Stomach (tissue), 9 donors: ENCODE results near the gene POC1B. TPM values are rescaled to one million over a fixed set of nuclear protein-coding genes. Genes with fewer than 3 reads are reported as not detected.

ENCODE experiments used
- DNase-seq, 2 donors: peaks; one replicate each; pipeline versions ENCODE4 v3.0.0 to v3.0.0-alpha.2; 2013 to 2019
- H3K27ac ChIP-seq, 5 donors: fragments of 200-600 bp in 4 of 5; sonication (generic) in 4 of 5; one replicate each; pipeline ENCODE4 v1.5.1; 2013 to 2019; ENCODE audit warnings: mild to moderate bottlenecking in 1 of 5, moderate library complexity in 1 of 5
- H3K27me3 ChIP-seq, 3 donors: fragments of 200-600 bp; sonication (generic); one replicate each; pipeline ENCODE4 v1.5.1; 2017 to 2019; ENCODE audit warnings: mixed run types in 1 of 3
- H3K36me3 ChIP-seq, 4 donors: fragments of 200-600 bp; sonication (generic); 1 replicate in 3 of 4; 2 replicates in 1 of 4; pipeline ENCODE4 v1.5.1; 2016 to 2019
- H3K4me1 ChIP-seq, 4 donors: fragments of 200-600 bp; sonication (generic); one replicate each; pipeline ENCODE4 v1.5.1; 2016 to 2019
- H3K4me3 ChIP-seq, 4 donors: fragments of 200-600 bp; sonication (generic) in 3 of 4; one replicate each; pipeline ENCODE4 v1.5.1; 2016 to 2019; ENCODE audit warnings: mild to moderate bottlenecking in 1 of 4
- H3K9me3 ChIP-seq, 4 donors: fragments of 200-600 bp; sonication (generic); one replicate each; pipeline ENCODE4 v1.5.1; 2016 to 2019
- CTCF ChIP-seq, 7 experiments: fragments of 450-650 bp in 4 of 7; fragments of 200-600 bp in 3 of 7; sonication (generic) in 3 of 7; IDR thresholded peaks; one replicate each; pipeline ENCODE4 v1.5.1; 2016 to 2019; ENCODE audit warnings: antibody characterized with exemption in 7 of 7, control low read depth in 2 of 7, mild to moderate bottlenecking in 1 of 7
- EP300 ChIP-seq: sonication (generic); formaldehyde crosslinking; IDR thresholded peaks from one replicate; pipeline ENCODE4 v1.6.1; 2017; ENCODE audit warnings: antibody characterized with exemption
- POLR2A ChIP-seq, 4 donors: fragments of 450-650 bp; IDR thresholded peaks; one replicate each; pipeline ENCODE4 v1.6.1; 2016; ENCODE audit warnings: antibody characterized with exemption in 4 of 4, control low read depth in 2 of 4, mild to moderate bottlenecking in 1 of 4, moderate library complexity in 1 of 4
- POLR2AphosphoS5 ChIP-seq, 3 donors: sonication (generic); formaldehyde crosslinking; IDR thresholded peaks; one replicate each; pipeline ENCODE4 v1.6.1; 2016; ENCODE audit warnings: antibody characterized with exemption in 3 of 3
- WGBS, 5 donors: extraction: QIAGEN DNeasy Blood & Tissue Kit in 3 of 5; methylation state at CpG; one replicate each; pipeline versions ENCODE4 v1.1.5 to v1.1.7; 2013 to 2018; 5-methylcytosine and 5-hydroxymethylcytosine counted together
- intact Hi-C: fragments of 100-400 bp; cut with DNase I; formaldehyde crosslinking; loops from one replicate; pipeline ENCODE4 v1.15.1; 2023; ENCODE audit warnings: low total_unique reads
- polyA plus RNA-seq, 3 donors: library from polyadenylated mRNA; stranded (reverse); fragments of 200-250 nt; gene quantifications; one replicate each; pipeline ENCODE4 v1.2.3, GENCODE V29; 2013
- total RNA-seq, 5 donors: library from RNA; depleted of rRNA; stranded (reverse); fragments of >200 nt; gene quantifications; one replicate each; pipeline versions ENCODE4 v1.1.0 to v1.2.3, GENCODE V29; 2014 to 2016
- donor health status: healthy with polysubstance abuse.
- donor health status: Bipolar disorder and iron deficiency.
- donor health status: healthy.

The POC1B gene
- total and polyA plus RNA-seq, 8 donors = 1.7 to 68.3 (median 18.3) TPM

- intact Hi-C loops = loop anchor here (10.0 kb wide), 1 partner anchor 89 kb away; no protein-coding TSS in a partner anchor
- H3K27me3 ChIP-seq = no peaks in the 10 kb centered on the region
- H3K9me3 ChIP-seq = no peaks in the 10 kb centered on the region
- peak overlapping the region in 4 of 5 donors; percentile 64 to 77 (median 75) for H3K27ac ChIP-seq
- H3K4me1 ChIP-seq = peaks cover 0 to 41% (median 23%) of the 10 kb centered on the region in 4 donors
- peaks cover 0 to 5% (median 1%) of the 10 kb centered on the region in 4 donors for H3K36me3 ChIP-seq
- no peak for TF ChIP-seq POLR2A (IDR thresholded peaks at IDR 0.05)
- TF ChIP-seq POLR2AphosphoS5 (IDR thresholded peaks at IDR 0.05) = peak in 1 of 3 donors; percentile 52
- DNase-seq = peak in 1 of 2 donors; percentile 75
- WGBS, 5 donors = 54 to 64% (median 60%) methylated on average over 6 of the region's 6 CpGs
- H3K4me3 ChIP-seq = no peak overlapping the region
These were observed 72.5 kb downstream of the POC1B start for GRCh38 chr12:89453121-89453978.

- H3K27ac ChIP-seq = peak overlapping the region in 4 of 5 donors; percentile 64 to 77 (median 75)
- DNase-seq = peak in 1 of 2 donors; percentile 54
- H3K27me3 ChIP-seq = no peaks in the 10 kb centered on the region
- H3K4me1 ChIP-seq = peaks cover 0 to 41% (median 23%) of the 10 kb centered on the region in 4 donors
- WGBS, 5 donors = 47 to 72% (median 65%) methylated on average over 9 of the region's 9 CpGs
- H3K36me3 ChIP-seq = peaks cover 0 to 3% (median 0%) of the 10 kb centered on the region in 4 donors
- TF ChIP-seq CTCF (IDR thresholded peaks at IDR 0.05) (no peak), EP300 (no peak), POLR2AphosphoS5 (IDR thresholded peaks at IDR 0.05) (peak in 1 of 3 donors; percentile 10), POLR2A (IDR thresholded peaks at IDR 0.05) (no peak)
- no peaks in the 10 kb centered on the region for H3K9me3 ChIP-seq
- H3K4me3 ChIP-seq = no peak overlapping the region
- intact Hi-C loops = loop anchor here (10.0 kb wide), 1 partner anchor 87 kb away; no protein-coding TSS in a partner anchor
These were observed 74.0 kb downstream of the POC1B start for GRCh38 chr12:89451841-89452251.

- peaks cover 0 to 41% (median 23%) of the 10 kb centered on the region in 4 donors for H3K4me1 ChIP-seq
- no peaks in the 10 kb centered on the region for H3K9me3 ChIP-seq
- H3K27ac ChIP-seq = peak overlapping the region in 4 of 5 donors; percentile 29 to 77 (median 69)
- TF ChIP-seq POLR2AphosphoS5 (IDR thresholded peaks at IDR 0.05) = no peak
- no peak for TF ChIP-seq POLR2A (IDR thresholded peaks at IDR 0.05)
- no peak for TF ChIP-seq CTCF (IDR thresholded peaks at IDR 0.05)
- no peak for TF ChIP-seq EP300
- H3K4me3 ChIP-seq = no peak overlapping the region
- intact Hi-C loops = loop anchor here (10.0 kb wide), 1 partner anchor 86 kb away; no protein-coding TSS in a partner anchor
- H3K36me3 ChIP-seq = peaks cover 0 to 3% (median 0%) of the 10 kb centered on the region in 4 donors
- no peaks in the 10 kb centered on the region for H3K27me3 ChIP-seq
- no peak for DNase-seq
These were observed 74.9 kb downstream of the POC1B start for GRCh38 chr12:89450907-89451306.

GRCh38 chr12:89448951-89449371 lies 76.9 kb downstream of the POC1B start:
- Histone ChIP-seq H3K27ac (no peak overlapping the region), H3K36me3 (peaks cover 0 to 3% (median 0%) of the 10 kb centered on the region in 4 donors), H3K27me3 (no peaks in the 10 kb centered on the region), H3K4me1 (peaks cover 0 to 33% (median 18%) of the 10 kb centered on the region in 4 donors), H3K9me3 (no peaks in the 10 kb centered on the region), H3K4me3 (no peak overlapping the region)
- no peak for DNase-seq
- 80 to 96% (median 90%) methylated on average over 2 of the region's 2 CpGs for WGBS, 5 donors
- intact Hi-C loops = no loop called here
- TF ChIP-seq POLR2A (IDR thresholded peaks at IDR 0.05) (no peak), CTCF (IDR thresholded peaks at IDR 0.05) (no peak), POLR2AphosphoS5 (IDR thresholded peaks at IDR 0.05) (no peak), EP300 (no peak)
